KMS-11 (cell line): Measurements from ENCODE around the gene CPXM1.

ENCODE experiments used
- H2AFZ ChIP-seq: fragments of 200-600 bp; sonication (generic); 2 replicates; pipeline ENCODE4 v1.6.1; 2016; ENCODE audit warnings: antibody characterized with exemption, mixed run types, low read depth
- H3K27ac ChIP-seq: fragments of 200-600 bp; sonication (generic); 2 replicates; pipeline ENCODE4 v1.6.1; 2016; ENCODE audit warnings: mild to moderate bottlenecking, mixed run types
- H3K27me3 ChIP-seq: fragments of 200-600 bp; sonication (generic); 2 replicates; pipeline ENCODE4 v1.6.1; 2017; ENCODE audit warnings: mild to moderate bottlenecking, low read depth, mixed run types, moderate library complexity; ENCODE audit not compliant: insufficient read depth
- H3K36me3 ChIP-seq: fragments of 200-600 bp; sonication (generic); 2 replicates; pipeline ENCODE4 v1.6.1; 2017; ENCODE audit warnings: mild to moderate bottlenecking, mixed run types; ENCODE audit not compliant: insufficient read depth
- H3K4me1 ChIP-seq: fragments of 200-600 bp; sonication (generic); 2 replicates; pipeline ENCODE4 v1.6.1; 2016; ENCODE audit warnings: mild to moderate bottlenecking, low read depth, mixed run types; ENCODE audit not compliant: poor library complexity, severe bottlenecking
- H3K4me2 ChIP-seq: fragments of 200-600 bp; sonication (generic); 2 replicates; pipeline ENCODE4 v1.7.0; 2016; ENCODE audit warnings: mild to moderate bottlenecking, mixed run types
- H3K4me3 ChIP-seq: fragments of 200-600 bp; sonication (generic); IDR thresholded peaks from 2 replicates; pipeline ENCODE4 v1.6.1; 2017; ENCODE audit warnings: low read depth, low read length, mixed read lengths; ENCODE audit not compliant: insufficient read depth
- H3K79me2 ChIP-seq: fragments of 200-600 bp; sonication (generic); 2 replicates; pipeline ENCODE4 v1.6.1; 2016; ENCODE audit warnings: low read depth, mixed run types; ENCODE audit not compliant: insufficient read depth
- H3K9ac ChIP-seq: fragments of 200-600 bp; sonication (generic); 2 replicates; pipeline ENCODE4 v1.6.1; 2016; ENCODE audit warnings: mild to moderate bottlenecking, mixed run types
- H4K20me1 ChIP-seq: fragments of 200-600 bp; sonication (generic); 2 replicates; pipeline ENCODE4 v1.6.1; 2016; ENCODE audit warnings: mild to moderate bottlenecking, mixed run types; ENCODE audit not compliant: insufficient read depth
- CTCF ChIP-seq: fragments of 200-600 bp; sonication (generic); conservative IDR thresholded peaks from 2 replicates; pipeline ENCODE4 v1.6.1; 2017; ENCODE audit warnings: low read depth, mild to moderate bottlenecking, antibody characterized with exemption, low read length, moderate library complexity, mixed read lengths

Gene CPXM1

GRCh38 chr20:2816030-2816582 is 15.7 kb upstream of the CPXM1 start, which contains the start of gene TMEM239:
TSS of gene TMEM239 (plus strand) at chr20:2816364. CDS start at chr20:2816555, 191 bp downstream.
- H2AFZ ChIP-seq: no peak within 1 kb of the TSS
- H3K4me2 ChIP-seq: no peak within 1 kb of the TSS
- H3K4me3 ChIP-seq: no peak within 1 kb of the TSS
- H3K27me3 ChIP-seq: no peaks in the 10 kb centered on the region
- no peak for TF ChIP-seq CTCF
- H3K79me2 ChIP-seq: no peaks in the 10 kb centered on the region
- no peaks in the 10 kb centered on the region for H3K36me3 ChIP-seq
- H3K27ac ChIP-seq: no peak within 1 kb of the TSS
- H3K9ac ChIP-seq: no peak within 1 kb of the TSS
- H4K20me1 ChIP-seq: no peaks in the 10 kb centered on the region
- H3K4me1 ChIP-seq: no peaks in the 10 kb centered on the region

- no peak overlapping the region for H2AFZ ChIP-seq
- H4K20me1 ChIP-seq: no peaks in the 10 kb centered on the region
- H3K9ac ChIP-seq: no peak overlapping the region
- TF ChIP-seq CTCF: no peak
- no peak overlapping the region for H3K27ac ChIP-seq
- H3K4me2 ChIP-seq: no peak overlapping the region
- no peaks in the 10 kb centered on the region for H3K79me2 ChIP-seq
- no peaks in the 10 kb centered on the region for H3K36me3 ChIP-seq
- H3K27me3 ChIP-seq: no peaks in the 10 kb centered on the region
- H3K4me3 ChIP-seq: no peak overlapping the region
- no peaks in the 10 kb centered on the region for H3K4me1 ChIP-seq
Observed at GRCh38 chr20:2815242-2815900, 14.9 kb upstream of the CPXM1 start.

- Histone ChIP-seq H3K4me1 (no peaks in the 10 kb centered on the region), H4K20me1 (no peaks in the 10 kb centered on the region), H3K9ac (no peak within 1 kb of the TSS), H2AFZ (no peak within 1 kb of the TSS), H3K4me3 (no peak within 1 kb of the TSS), H3K27ac (no peak within 1 kb of the TSS), H3K79me2 (no peaks in the 10 kb centered on the region), H3K27me3 (no peaks in the 10 kb centered on the region), H3K36me3 (no peaks in the 10 kb centered on the region), H3K4me2 (no peak within 1 kb of the TSS)
- TF ChIP-seq CTCF: no peak
Observed at GRCh38 chr20:2814587-2815051, 14.2 kb upstream of the CPXM1 start, which contains the start of gene C20orf141. TSS of gene C20orf141 (plus strand) at chr20:2814987. CDS start at chr20:2815185, 198 bp downstream.

GRCh38 chr20:2814076-2814475 is 13.6 kb upstream of the CPXM1 start:
- Histone ChIP-seq H3K4me2 (no peak overlapping the region), H3K4me1 (no peaks in the 10 kb centered on the region), H2AFZ (no peak overlapping the region), H4K20me1 (no peaks in the 10 kb centered on the region), H3K79me2 (no peaks in the 10 kb centered on the region), H3K36me3 (no peaks in the 10 kb centered on the region), H3K27me3 (no peaks in the 10 kb centered on the region), H3K27ac (no peak overlapping the region), H3K4me3 (no peak overlapping the region), H3K9ac (no peak overlapping the region)
- no peak for TF ChIP-seq CTCF
